ENCODE data around the gene YY1.

GRCh38 chr14:100307766-100308426 lies 69.0 kb downstream of the YY1 start:
- TF ChIP-seq POLR2A (IDR thresholded peaks at IDR 0.05; ENCODE audit: low read length): no peak
- no peak for TF ChIP-seq MAZ (IDR thresholded peaks at IDR 0.05; ENCODE audit: borderline replicate concordance, low read depth, low read length)
- TF ChIP-seq, protein P1, sequence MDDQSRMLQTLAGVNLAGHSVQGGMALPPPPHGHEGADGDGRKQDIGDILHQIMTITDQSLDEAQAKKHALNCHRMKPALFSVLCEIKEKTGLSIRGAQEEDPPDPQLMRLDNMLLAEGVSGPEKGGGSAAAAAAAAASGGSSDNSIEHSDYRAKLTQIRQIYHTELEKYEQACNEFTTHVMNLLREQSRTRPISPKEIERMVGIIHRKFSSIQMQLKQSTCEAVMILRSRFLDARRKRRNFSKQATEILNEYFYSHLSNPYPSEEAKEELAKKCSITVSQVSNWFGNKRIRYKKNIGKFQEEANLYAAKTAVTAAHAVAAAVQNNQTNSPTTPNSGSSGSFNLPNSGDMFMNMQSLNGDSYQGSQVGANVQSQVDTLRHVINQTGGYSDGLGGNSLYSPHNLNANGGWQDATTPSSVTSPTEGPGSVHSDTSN (IDR thresholded peaks at IDR 0.05): no peak
- TF ChIP-seq POLR2AphosphoS2 (conservative IDR thresholded peaks at IDR 0.05; ENCODE audit: low read length): no peak
- TF ChIP-seq, protein P2, sequence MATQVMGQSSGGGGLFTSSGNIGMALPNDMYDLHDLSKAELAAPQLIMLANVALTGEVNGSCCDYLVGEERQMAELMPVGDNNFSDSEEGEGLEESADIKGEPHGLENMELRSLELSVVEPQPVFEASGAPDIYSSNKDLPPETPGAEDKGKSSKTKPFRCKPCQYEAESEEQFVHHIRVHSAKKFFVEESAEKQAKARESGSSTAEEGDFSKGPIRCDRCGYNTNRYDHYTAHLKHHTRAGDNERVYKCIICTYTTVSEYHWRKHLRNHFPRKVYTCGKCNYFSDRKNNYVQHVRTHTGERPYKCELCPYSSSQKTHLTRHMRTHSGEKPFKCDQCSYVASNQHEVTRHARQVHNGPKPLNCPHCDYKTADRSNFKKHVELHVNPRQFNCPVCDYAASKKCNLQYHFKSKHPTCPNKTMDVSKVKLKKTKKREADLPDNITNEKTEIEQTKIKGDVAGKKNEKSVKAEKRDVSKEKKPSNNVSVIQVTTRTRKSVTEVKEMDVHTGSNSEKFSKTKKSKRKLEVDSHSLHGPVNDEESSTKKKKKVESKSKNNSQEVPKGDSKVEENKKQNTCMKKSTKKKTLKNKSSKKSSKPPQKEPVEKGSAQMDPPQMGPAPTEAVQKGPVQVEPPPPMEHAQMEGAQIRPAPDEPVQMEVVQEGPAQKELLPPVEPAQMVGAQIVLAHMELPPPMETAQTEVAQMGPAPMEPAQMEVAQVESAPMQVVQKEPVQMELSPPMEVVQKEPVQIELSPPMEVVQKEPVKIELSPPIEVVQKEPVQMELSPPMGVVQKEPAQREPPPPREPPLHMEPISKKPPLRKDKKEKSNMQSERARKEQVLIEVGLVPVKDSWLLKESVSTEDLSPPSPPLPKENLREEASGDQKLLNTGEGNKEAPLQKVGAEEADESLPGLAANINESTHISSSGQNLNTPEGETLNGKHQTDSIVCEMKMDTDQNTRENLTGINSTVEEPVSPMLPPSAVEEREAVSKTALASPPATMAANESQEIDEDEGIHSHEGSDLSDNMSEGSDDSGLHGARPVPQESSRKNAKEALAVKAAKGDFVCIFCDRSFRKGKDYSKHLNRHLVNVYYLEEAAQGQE (IDR thresholded peaks at IDR 0.05): no peak
- TF ChIP-seq E2F6 (IDR thresholded peaks at IDR 0.05; ENCODE audit: borderline replicate concordance, low read depth): peak; percentile 56
- no peak for TF ChIP-seq JUNB (IDR thresholded peaks at IDR 0.05)
- TF ChIP-seq, protein P3, sequence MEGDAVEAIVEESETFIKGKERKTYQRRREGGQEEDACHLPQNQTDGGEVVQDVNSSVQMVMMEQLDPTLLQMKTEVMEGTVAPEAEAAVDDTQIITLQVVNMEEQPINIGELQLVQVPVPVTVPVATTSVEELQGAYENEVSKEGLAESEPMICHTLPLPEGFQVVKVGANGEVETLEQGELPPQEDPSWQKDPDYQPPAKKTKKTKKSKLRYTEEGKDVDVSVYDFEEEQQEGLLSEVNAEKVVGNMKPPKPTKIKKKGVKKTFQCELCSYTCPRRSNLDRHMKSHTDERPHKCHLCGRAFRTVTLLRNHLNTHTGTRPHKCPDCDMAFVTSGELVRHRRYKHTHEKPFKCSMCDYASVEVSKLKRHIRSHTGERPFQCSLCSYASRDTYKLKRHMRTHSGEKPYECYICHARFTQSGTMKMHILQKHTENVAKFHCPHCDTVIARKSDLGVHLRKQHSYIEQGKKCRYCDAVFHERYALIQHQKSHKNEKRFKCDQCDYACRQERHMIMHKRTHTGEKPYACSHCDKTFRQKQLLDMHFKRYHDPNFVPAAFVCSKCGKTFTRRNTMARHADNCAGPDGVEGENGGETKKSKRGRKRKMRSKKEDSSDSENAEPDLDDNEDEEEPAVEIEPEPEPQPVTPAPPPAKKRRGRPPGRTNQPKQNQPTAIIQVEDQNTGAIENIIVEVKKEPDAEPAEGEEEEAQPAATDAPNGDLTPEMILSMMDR (IDR thresholded peaks at IDR 0.05): no peak
- no peak for TF ChIP-seq BHLHE40 (IDR thresholded peaks at IDR 0.05; ENCODE audit: low read depth, low read length)
- TF ChIP-seq CHD2 (IDR thresholded peaks at IDR 0.05; ENCODE audit: low read length, partially characterized antibody): no peak
- TF ChIP-seq KDM1A (IDR thresholded peaks at IDR 0.05; ENCODE audit: low read depth): no peak
- no peak for TF ChIP-seq EP300 (IDR thresholded peaks at IDR 0.05)
- TF ChIP-seq HOXA7 (CRISPR knock-in tag; IDR thresholded peaks at IDR 0.05): no peak
- TF ChIP-seq MYC (IDR thresholded peaks at IDR 0.05; ENCODE audit: borderline replicate concordance, low read length): no peak

Data from A549 (cell line).